Measurements from ENCODE around the gene TCP11L1. TPM values are rescaled to one million over a fixed set of nuclear protein-coding genes. Genes with fewer than 3 reads are reported as not detected.
"Not testable (repeated sequence)": the region's sequence is repeated elsewhere in the genome, so short reads cannot be mapped to it uniquely, and the experiment has no call there.

Gene TCP11L1
- total RNA-seq, 4 donors from 2014 or later, result 33.5 to 73.6 (median 55.4) TPM

DNA sequence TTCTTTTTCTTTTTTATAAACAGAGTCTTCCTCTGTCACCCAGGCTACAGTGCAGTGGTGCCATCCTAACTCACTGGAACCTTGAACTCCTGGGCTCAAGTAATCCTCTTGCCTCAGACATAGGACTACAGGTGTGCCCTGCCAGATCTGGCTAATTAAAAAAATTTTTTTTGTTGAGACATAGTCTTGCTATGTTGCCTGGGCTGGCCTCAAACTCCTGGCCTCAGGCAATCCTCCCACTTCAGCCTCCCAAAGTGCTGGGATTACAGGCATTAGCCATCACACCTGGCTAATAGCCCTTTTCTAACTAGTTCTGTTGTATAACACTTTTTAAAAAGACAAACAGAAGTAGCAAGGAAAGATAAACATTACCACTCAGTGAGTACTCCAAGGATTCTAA is 64.5 kb downstream of the TCP11L1 start:
- no peaks in the 10 kb centered on the region for H3K27me3 ChIP-seq
- ATAC-seq, result no peak
- TF ChIP-seq POLR2AphosphoS5 (IDR thresholded peaks at IDR 0.05), result no peak
- TF ChIP-seq POLR2A (IDR thresholded peaks at IDR 0.05), result no peak
- no peak for TF ChIP-seq EP300 (IDR thresholded peaks at IDR 0.05)
- TF ChIP-seq, protein P1, sequence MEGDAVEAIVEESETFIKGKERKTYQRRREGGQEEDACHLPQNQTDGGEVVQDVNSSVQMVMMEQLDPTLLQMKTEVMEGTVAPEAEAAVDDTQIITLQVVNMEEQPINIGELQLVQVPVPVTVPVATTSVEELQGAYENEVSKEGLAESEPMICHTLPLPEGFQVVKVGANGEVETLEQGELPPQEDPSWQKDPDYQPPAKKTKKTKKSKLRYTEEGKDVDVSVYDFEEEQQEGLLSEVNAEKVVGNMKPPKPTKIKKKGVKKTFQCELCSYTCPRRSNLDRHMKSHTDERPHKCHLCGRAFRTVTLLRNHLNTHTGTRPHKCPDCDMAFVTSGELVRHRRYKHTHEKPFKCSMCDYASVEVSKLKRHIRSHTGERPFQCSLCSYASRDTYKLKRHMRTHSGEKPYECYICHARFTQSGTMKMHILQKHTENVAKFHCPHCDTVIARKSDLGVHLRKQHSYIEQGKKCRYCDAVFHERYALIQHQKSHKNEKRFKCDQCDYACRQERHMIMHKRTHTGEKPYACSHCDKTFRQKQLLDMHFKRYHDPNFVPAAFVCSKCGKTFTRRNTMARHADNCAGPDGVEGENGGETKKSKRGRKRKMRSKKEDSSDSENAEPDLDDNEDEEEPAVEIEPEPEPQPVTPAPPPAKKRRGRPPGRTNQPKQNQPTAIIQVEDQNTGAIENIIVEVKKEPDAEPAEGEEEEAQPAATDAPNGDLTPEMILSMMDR (IDR thresholded peaks at IDR 0.05), result no peak

DNA sequence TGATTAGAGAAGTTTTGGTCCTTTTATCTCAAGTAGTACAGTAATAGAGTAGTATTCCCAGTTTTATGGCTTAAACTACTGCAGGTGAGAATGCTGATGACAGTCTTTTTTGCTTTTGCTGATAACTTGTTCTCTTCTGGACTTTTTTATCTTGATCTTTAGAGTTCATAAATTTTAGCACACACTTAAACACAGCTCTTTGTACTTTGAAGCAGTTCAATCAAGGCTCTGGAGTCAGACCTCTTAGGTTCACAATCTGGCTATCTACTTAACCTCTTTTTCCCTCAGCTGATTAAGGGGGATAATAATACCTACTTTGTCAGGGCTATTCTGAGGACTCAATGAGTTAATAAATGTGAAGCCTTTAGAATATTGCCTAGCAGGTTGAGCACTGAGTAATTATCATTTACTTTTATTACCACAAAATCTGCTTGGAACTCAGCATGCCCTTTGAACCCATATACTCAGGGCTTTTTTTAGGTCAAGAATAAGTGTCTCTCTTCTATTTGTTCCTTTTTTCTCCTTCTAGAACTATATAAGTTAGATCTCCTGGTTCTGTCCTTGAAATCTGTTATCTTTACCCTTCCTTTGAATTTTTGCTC is 70.0 kb downstream of the TCP11L1 start:
- Histone ChIP-seq H3K27ac (no peak overlapping the region), H3K9me3 (no peaks in the 10 kb centered on the region), H3K27me3 (no peaks in the 10 kb centered on the region), H3K36me3 (peaks cover 0 to 27% of the 10 kb centered on the region in 2 donors), H3K4me1 (no peaks in the 10 kb centered on the region), H3K4me3 (no peak overlapping the region)
- TF ChIP-seq POLR2AphosphoS5 (IDR thresholded peaks at IDR 0.05) (no peak), POLR2A (IDR thresholded peaks at IDR 0.05) (no peak), EP300 (IDR thresholded peaks at IDR 0.05) (no peak)
- TF ChIP-seq, protein P1 (IDR thresholded peaks at IDR 0.05), result no peak
- no peak for ATAC-seq

More for the DNA sequence above, 64.5 kb downstream of the TCP11L1 start:
- no peaks in the 10 kb centered on the region for H3K9me3 ChIP-seq
- H3K36me3 ChIP-seq, result peaks cover 0 to 82% of the 10 kb centered on the region in 2 donors
- H3K27ac ChIP-seq, result no peak overlapping the region
- no peak overlapping the region for H3K4me3 ChIP-seq
- H3K4me1 ChIP-seq, result no peaks in the 10 kb centered on the region

DNA sequence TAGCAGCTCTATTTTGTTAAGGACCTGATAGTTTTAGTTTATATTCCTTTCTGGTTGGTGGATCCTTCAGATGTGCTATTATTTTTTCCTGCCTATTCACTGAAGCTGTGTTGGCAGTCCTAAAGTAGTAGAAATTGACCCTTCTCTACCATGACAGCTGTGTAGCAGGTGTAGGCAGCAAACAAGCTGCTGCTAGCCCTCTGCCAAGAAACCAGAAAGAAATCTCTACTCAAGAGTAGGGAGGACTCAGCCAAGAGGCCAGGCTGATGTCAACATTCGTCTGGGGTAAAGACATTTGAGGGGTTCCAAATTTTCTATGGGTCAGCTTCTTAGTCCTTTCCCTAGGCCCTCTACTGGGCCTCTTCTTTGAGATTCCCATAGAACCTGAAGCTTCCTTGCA is 70.7 kb downstream of the TCP11L1 start:
- ATAC-seq, result no peak
- H3K4me1 ChIP-seq, result no peaks in the 10 kb centered on the region
- peaks cover 0 to 20% of the 10 kb centered on the region in 2 donors for H3K36me3 ChIP-seq
- H3K4me3 ChIP-seq, result no peak overlapping the region
- no peaks in the 10 kb centered on the region for H3K9me3 ChIP-seq
- no peaks in the 10 kb centered on the region for H3K27me3 ChIP-seq
- TF ChIP-seq POLR2AphosphoS5 (IDR thresholded peaks at IDR 0.05), result no peak
- no peak for TF ChIP-seq EP300 (IDR thresholded peaks at IDR 0.05)
- TF ChIP-seq, protein P1 (IDR thresholded peaks at IDR 0.05), result no peak
- no peak for TF ChIP-seq POLR2A (IDR thresholded peaks at IDR 0.05)
- 33 to 78% methylated on average over 1 of the region's 1 CpG for WGBS, 2 donors (ENCODE audit: low coverage in 1 of 2)
- no peak overlapping the region for H3K27ac ChIP-seq

DNA sequence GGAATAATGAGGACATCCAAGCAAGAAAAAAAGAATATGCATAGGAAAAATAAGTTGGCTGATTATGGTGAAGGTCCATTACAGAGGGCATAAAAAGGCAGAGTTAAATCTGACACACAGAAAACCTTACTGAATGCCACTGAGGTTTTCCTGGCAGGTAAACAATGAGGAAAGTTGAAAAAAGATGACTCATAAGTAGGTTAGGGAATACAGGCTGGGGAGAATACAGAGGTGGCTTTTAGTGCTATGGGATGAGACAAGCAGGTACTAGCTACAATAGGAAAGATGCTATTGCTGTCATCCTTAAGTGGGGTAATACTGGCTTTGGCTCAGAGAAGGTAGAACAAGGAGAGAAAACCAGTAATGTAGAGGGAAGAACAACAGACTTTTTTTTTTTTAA is 77.2 kb downstream of the TCP11L1 start:
- H3K27ac ChIP-seq, result no peak overlapping the region
- H3K4me3 ChIP-seq, result no peak overlapping the region
- H3K9me3 ChIP-seq, result no peaks in the 10 kb centered on the region
- H3K4me1 ChIP-seq, result no peaks in the 10 kb centered on the region
- no peaks in the 10 kb centered on the region for H3K27me3 ChIP-seq
- ATAC-seq, result no peak
- no peaks in the 10 kb centered on the region for H3K36me3 ChIP-seq
- TF ChIP-seq, protein P1 (IDR thresholded peaks at IDR 0.05), result no peak
- TF ChIP-seq POLR2AphosphoS5 (IDR thresholded peaks at IDR 0.05) (no peak), EP300 (IDR thresholded peaks at IDR 0.05) (no peak), POLR2A (IDR thresholded peaks at IDR 0.05) (no peak)

DNA sequence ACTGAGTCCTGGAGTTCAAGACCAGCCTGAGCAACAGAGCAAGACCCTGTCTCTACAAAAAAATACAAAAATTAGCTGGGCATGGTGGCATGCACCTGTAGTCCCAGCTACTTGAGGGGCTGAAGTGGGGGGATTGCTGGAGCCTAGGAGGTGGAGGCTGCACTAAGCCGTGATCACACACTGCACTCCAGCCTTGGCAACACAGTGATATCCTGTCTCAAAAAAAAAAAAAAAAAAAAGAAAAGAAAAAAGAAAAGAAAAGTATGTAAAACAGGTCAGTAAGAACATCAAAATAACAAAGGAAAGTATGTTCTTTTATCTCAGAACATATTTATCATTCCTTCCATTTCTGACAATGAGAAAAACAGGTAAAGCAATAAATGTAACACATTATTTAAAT is 83.3 kb downstream of the TCP11L1 start:
- WGBS, 2 donors (ENCODE audit: low coverage in 1 of 2), result 100% methylated on average over 1 of the region's 1 CpG; no CpG with 5 or more reads in 1 of the 2 donors
- H3K27ac ChIP-seq, H3K9me3 ChIP-seq, ATAC-seq, H3K27me3 ChIP-seq, H3K4me1 ChIP-seq, H3K4me3 ChIP-seq: not testable (repeated sequence)
- peaks cover 0 to 12% of the 10 kb centered on the region in 2 donors for H3K36me3 ChIP-seq

Small RNAs within 50 kb of the gene (small RNA-seq; reads per million reads assigned to genes)
- 0 reads per million in 4 donors for gene RF00019

Other genes with a start within 250 kb of the TCP11L1 start
- not detected for gene CCDC73, start 244.9 kb upstream of the TCP11L1 start, total RNA-seq
- gene PRRG4, start 209.6 kb upstream of the TCP11L1 start, total RNA-seq, result 1 to 10 TPM; 1.7 to 6.7 (median 2.5) TPM
- 10 to 100 TPM; 19.8 to 29.0 (median 22.7) TPM for gene QSER1, start 146.8 kb upstream of the TCP11L1 start, total RNA-seq
- gene DEPDC7, start 23.7 kb upstream of the TCP11L1 start, total RNA-seq, result 1 to 10 TPM in 3 of 4 donors, under 1 TPM in 1; 0.27 to 4.2 (median 1.9) TPM
- 10 to 100 TPM in 2 of 4 donors, 1 to 10 TPM in 2; 8.3 to 15.4 (median 10.8) TPM for gene CSTF3, start 121.9 kb downstream of the TCP11L1 start, total RNA-seq
- gene HIPK3, start 217.8 kb downstream of the TCP11L1 start, total RNA-seq, result 100 to 1,000 TPM; 292 to 331 (median 308) TPM

Data from gastroesophageal sphincter (tissue), 4 donors.